HG03159 (cell line): ENCODE data around the gene SBNO2.
"Not testable (repeated sequence)": the region's sequence is repeated elsewhere in the genome, so short reads cannot be mapped to it uniquely, and the experiment has no call there.

Experiments used
- ATAC-seq: cut with Tn5 transposase; IDR thresholded peaks from one replicate; pipeline ENCODE4 v1.9.1; 2021; ENCODE audit warnings: mild to moderate bottlenecking, moderate library complexity; ENCODE audit not compliant: unreplicated experiment

SBNO2 gene

GRCh38 chr19:1139126-1139525 lies 34.9 kb downstream of the SBNO2 start:
- ATAC-seq, result no peak

- no peak for ATAC-seq
Measured at GRCh38 chr19:1138121-1138520, 35.9 kb downstream of the SBNO2 start.

GRCh38 chr19:1136621-1137317 lies 37.3 kb downstream of the SBNO2 start:
- no peak for ATAC-seq

GRCh38 chr19:1136201-1136600 lies 37.9 kb downstream of the SBNO2 start:
- ATAC-seq, result no peak

- ATAC-seq, result no peak
Measured at GRCh38 chr19:1135454-1135853, 38.6 kb downstream of the SBNO2 start.

GRCh38 chr19:1134431-1134830 lies 39.6 kb downstream of the SBNO2 start:
- ATAC-seq, result no peak

- ATAC-seq, result no peak
Measured at GRCh38 chr19:1133471-1133929, 40.6 kb downstream of the SBNO2 start.

GRCh38 chr19:1132552-1133383 lies 41.3 kb downstream of the SBNO2 start:
- ATAC-seq, result no peak

GRCh38 chr19:1131718-1132551 lies 42.1 kb downstream of the SBNO2 start:
- peak; percentile 66 for ATAC-seq

GRCh38 chr19:1130771-1131717 lies 43.0 kb downstream of the SBNO2 start:
- no peak for ATAC-seq

GRCh38 chr19:1129535-1129934 lies 44.5 kb downstream of the SBNO2 start:
- no peak for ATAC-seq

- ATAC-seq, result not testable (repeated sequence)
Measured at GRCh38 chr19:1129084-1129483, 45.0 kb downstream of the SBNO2 start.

- ATAC-seq, result no peak
Measured at GRCh38 chr19:1128106-1128505, 46.0 kb downstream of the SBNO2 start.

- no peak for ATAC-seq
Measured at GRCh38 chr19:1126984-1127760, 46.9 kb downstream of the SBNO2 start.

- no peak for ATAC-seq
Measured at GRCh38 chr19:1125601-1126467, 48.2 kb downstream of the SBNO2 start.

- ATAC-seq, result no peak
Measured at GRCh38 chr19:1123885-1124677, 50.0 kb downstream of the SBNO2 start.

- no peak for ATAC-seq
Measured at GRCh38 chr19:1123381-1123780, 50.7 kb downstream of the SBNO2 start.

GRCh38 chr19:1122972-1123363 lies 51.1 kb downstream of the SBNO2 start:
- no peak for ATAC-seq
